Astrocyte (in vitro differentiated cells and primary cell): ENCODE data around the gene C3orf20. TPM values are rescaled to one million over a fixed set of nuclear protein-coding genes. Genes with fewer than 3 reads are reported as not detected.

Source experiments
- DNase-seq: peaks from one replicate; pipeline ENCODE4 v3.0.0-alpha.2; 2010; ENCODE audit warnings: low read depth
- FAIRE-seq: peaks from 2 replicates; lab custom pipeline; 2011; peaks lifted over from hg19 to GRCh38; lab: Jason Lieb, UNC
- H2AFZ ChIP-seq: 2 replicates; pipeline ENCODE4 v1.6.0; 2012; ENCODE audit warnings: low read depth, low read length, inconsistent platforms
- H3K27ac ChIP-seq: 2 replicates; pipeline ENCODE4 v1.5.1; 2011; ENCODE audit warnings: low read depth, low read length, inconsistent platforms
- H3K27me3 ChIP-seq: 2 replicates; pipeline ENCODE4 v1.6.0; 2011; ENCODE audit warnings: low read length, inconsistent platforms; ENCODE audit not compliant: insufficient read depth
- H3K36me3 ChIP-seq: 2 replicates; pipeline ENCODE4 v1.5.1; 2011; ENCODE audit warnings: low read length, inconsistent platforms; ENCODE audit not compliant: insufficient read depth
- H3K4me1 ChIP-seq: 2 replicates; pipeline ENCODE4 v1.5.1; 2011; ENCODE audit warnings: low read length, inconsistent platforms; ENCODE audit not compliant: insufficient read depth
- H3K4me2 ChIP-seq: 2 replicates; pipeline ENCODE4 v1.6.0; 2012; ENCODE audit warnings: low read length, inconsistent platforms
- H3K4me3 ChIP-seq: 2 replicates; pipeline ENCODE4 v1.5.1; 2011; ENCODE audit warnings: low read depth, mild to moderate bottlenecking, low read length, inconsistent platforms; ENCODE audit not compliant: insufficient read depth
- H3K79me2 ChIP-seq: 2 replicates; pipeline ENCODE4 v1.6.0; 2012; ENCODE audit warnings: mild to moderate bottlenecking, low read length, inconsistent platforms; ENCODE audit not compliant: insufficient read depth
- H3K9ac ChIP-seq: 2 replicates; pipeline ENCODE4 v1.6.0; 2012; ENCODE audit warnings: mild to moderate bottlenecking, low read length, inconsistent platforms
- H3K9me3 ChIP-seq: 2 replicates; pipeline ENCODE4 v1.5.1; 2012; ENCODE audit warnings: low read depth, mild to moderate bottlenecking, low read length, inconsistent platforms; ENCODE audit not compliant: insufficient read depth
- H4K20me1 ChIP-seq: 2 replicates; pipeline ENCODE4 v1.6.0; 2012; ENCODE audit warnings: low read length, inconsistent platforms; ENCODE audit not compliant: insufficient read depth
- H3K27ac Mint-ChIP-seq: one replicate; pipeline ENCODE4 v1.8.0; 2021; ENCODE audit warnings: mild to moderate bottlenecking, mixed read lengths; ENCODE audit not compliant: unreplicated experiment
- H3K27me3 Mint-ChIP-seq: one replicate; pipeline ENCODE4 v1.8.0; 2021; ENCODE audit warnings: low read depth, mixed read lengths; ENCODE audit not compliant: unreplicated experiment
- H3K36me3 Mint-ChIP-seq: one replicate; pipeline ENCODE4 v1.8.0; 2021; ENCODE audit warnings: low read depth, mixed read lengths; ENCODE audit not compliant: unreplicated experiment
- H3K4me1 Mint-ChIP-seq: one replicate; pipeline ENCODE4 v1.8.0; 2021; ENCODE audit warnings: low read depth, mixed read lengths; ENCODE audit not compliant: unreplicated experiment
- H3K4me3 Mint-ChIP-seq: one replicate; pipeline ENCODE4 v1.8.0; 2021; ENCODE audit warnings: mild to moderate bottlenecking, moderate library complexity, mixed read lengths; ENCODE audit not compliant: unreplicated experiment
- H3K9me3 Mint-ChIP-seq: one replicate; pipeline ENCODE4 v1.8.0; 2021; ENCODE audit warnings: mild to moderate bottlenecking, mixed read lengths; ENCODE audit not compliant: unreplicated experiment
- EZH2 ChIP-seq: IDR thresholded peaks from 2 replicates; pipeline ENCODE4 v1.6.1; 2012; ENCODE audit warnings: mild to moderate bottlenecking, low read length, inconsistent platforms; ENCODE audit not compliant: insufficient read depth
- total RNA-seq: library from RNA; stranded (reverse); gene quantifications from 2 replicates; pipeline ENCODE4 v1.2.1, GENCODE V29; 2021
- TF ChIP-seq, protein P1 (sequence below): IDR thresholded peaks from 2 replicates; pipeline ENCODE4 v1.5.1; 2011; ENCODE audit warnings: low read depth, mild to moderate bottlenecking, inconsistent platforms, low read length, moderate library complexity; ENCODE audit not compliant: insufficient read depth

Gene C3orf20
- total RNA-seq, 1 donor from 2014 or later = 0.16 TPM

DNA sequence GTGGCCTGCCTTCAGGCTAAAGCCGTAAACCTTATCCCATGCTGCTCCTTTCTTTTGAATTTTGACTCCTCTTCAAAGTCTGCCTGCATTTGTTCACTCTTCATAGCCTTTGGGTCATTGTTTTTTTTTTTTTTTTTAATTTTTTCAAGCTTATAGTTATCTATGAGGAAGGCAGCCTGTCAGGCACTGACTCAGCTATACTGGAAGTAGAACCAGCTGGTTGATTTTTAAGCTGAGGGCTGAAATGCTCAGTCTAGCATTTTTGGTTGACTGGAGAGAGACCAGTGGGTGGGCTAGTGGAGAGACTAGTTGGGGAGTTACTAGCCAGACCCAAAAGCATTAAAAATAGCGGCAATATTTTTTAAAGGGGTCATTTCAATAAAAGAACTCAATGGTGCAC is 44.1 kb downstream of the C3orf20 start:
- Histone ChIP-seq H3K27ac (no peak overlapping the region), H4K20me1 (no peaks in the 10 kb centered on the region), H3K27me3 (no peaks in the 10 kb centered on the region), H3K9me3 (no peaks in the 10 kb centered on the region), H3K9ac (no peak overlapping the region), H3K4me3 (no peak overlapping the region), H3K4me2 (no peak overlapping the region), H3K4me1 (no peaks in the 10 kb centered on the region), H3K36me3 (no peaks in the 10 kb centered on the region), H2AFZ (no peak overlapping the region), H3K79me2 (no peaks in the 10 kb centered on the region)
- TF ChIP-seq, protein P1, sequence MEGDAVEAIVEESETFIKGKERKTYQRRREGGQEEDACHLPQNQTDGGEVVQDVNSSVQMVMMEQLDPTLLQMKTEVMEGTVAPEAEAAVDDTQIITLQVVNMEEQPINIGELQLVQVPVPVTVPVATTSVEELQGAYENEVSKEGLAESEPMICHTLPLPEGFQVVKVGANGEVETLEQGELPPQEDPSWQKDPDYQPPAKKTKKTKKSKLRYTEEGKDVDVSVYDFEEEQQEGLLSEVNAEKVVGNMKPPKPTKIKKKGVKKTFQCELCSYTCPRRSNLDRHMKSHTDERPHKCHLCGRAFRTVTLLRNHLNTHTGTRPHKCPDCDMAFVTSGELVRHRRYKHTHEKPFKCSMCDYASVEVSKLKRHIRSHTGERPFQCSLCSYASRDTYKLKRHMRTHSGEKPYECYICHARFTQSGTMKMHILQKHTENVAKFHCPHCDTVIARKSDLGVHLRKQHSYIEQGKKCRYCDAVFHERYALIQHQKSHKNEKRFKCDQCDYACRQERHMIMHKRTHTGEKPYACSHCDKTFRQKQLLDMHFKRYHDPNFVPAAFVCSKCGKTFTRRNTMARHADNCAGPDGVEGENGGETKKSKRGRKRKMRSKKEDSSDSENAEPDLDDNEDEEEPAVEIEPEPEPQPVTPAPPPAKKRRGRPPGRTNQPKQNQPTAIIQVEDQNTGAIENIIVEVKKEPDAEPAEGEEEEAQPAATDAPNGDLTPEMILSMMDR = no peak
- TF ChIP-seq EZH2 = no peak
- Mint-ChIP-seq H3K27ac (no peak overlapping the region), H3K36me3 (peaks cover 9% of the 10 kb centered on the region), H3K9me3 (no peaks in the 10 kb centered on the region), H3K4me3 (no peak overlapping the region), H3K4me1 (peaks cover 16% of the 10 kb centered on the region), H3K27me3 (peaks cover 6% of the 10 kb centered on the region)
- no peak for FAIRE-seq
- no peak for DNase-seq

DNA sequence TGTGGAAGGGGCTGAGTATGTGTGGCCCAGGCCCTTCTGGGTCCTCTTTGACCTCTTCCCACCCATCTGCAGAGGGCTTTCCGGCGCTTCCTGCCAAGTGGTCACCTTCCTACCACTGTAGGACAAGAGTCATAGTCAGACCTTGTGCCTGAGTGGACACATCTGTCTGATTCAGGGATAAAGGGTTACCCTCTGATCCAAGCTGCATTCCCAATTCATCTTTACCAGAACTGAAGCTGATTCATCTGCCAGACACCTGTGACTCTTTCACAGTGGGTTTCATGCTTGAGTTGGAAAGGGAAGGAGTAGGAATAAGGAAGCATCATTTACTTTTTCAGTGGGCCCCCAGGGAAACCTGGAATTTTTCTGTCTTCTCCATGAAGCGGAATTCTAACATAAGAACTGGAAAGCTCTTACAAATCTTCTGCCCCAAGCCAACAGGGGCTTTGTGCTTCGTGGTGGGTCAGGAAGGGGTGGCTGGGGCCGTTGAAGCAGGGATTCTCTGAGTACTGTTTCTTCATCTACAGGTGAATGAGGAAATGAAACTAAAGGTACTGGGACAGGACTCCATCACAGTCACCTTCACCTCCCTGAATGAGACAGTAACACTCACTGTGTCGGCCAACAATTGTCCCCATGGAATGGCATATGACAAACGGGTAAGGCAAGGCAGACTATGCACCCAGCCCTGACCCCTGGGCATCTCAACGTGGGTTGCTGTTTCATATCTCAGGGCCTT is 46.4 kb downstream of the C3orf20 start:
- Mint-ChIP-seq H3K4me1 (peaks cover 29% of the 10 kb centered on the region), H3K36me3 (peaks cover 11% of the 10 kb centered on the region), H3K27me3 (peaks cover 6% of the 10 kb centered on the region), H3K4me3 (no peak overlapping the region), H3K9me3 (no peaks in the 10 kb centered on the region), H3K27ac (no peak overlapping the region)
- Histone ChIP-seq H3K27me3 (no peaks in the 10 kb centered on the region), H3K4me1 (no peaks in the 10 kb centered on the region), H4K20me1 (no peaks in the 10 kb centered on the region), H3K79me2 (no peaks in the 10 kb centered on the region), H3K4me2 (no peak overlapping the region), H3K4me3 (no peak overlapping the region), H2AFZ (no peak overlapping the region), H3K36me3 (no peaks in the 10 kb centered on the region), H3K27ac (no peak overlapping the region), H3K9me3 (no peaks in the 10 kb centered on the region), H3K9ac (no peak overlapping the region)
- no peak for FAIRE-seq
- DNase-seq = no peak
- TF ChIP-seq, protein P1 = no peak

DNA sequence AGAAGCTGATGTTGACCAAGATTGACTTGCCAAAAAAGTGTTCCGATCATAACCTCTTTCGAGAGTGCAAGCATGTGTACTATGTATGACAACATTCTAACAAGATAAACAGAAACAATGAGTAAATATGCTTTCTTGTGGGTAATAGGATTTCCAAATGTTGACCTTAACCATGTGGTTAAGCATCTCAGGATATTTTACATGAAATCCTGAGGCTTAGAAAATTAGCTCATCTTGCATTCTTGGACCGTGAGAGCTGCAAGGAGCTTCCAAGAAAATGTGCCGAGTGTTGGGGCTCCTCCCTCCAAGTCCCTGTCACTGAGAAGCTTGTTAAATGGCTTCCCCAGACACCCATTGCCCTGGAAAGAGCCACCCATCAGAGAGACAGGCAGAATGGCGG is 50.1 kb downstream of the C3orf20 start:
- Mint-ChIP-seq H3K36me3 (peaks cover 11% of the 10 kb centered on the region), H3K27ac (peak overlapping the region; percentile 26), H3K4me1 (peaks cover 15% of the 10 kb centered on the region), H3K9me3 (peaks cover 2% of the 10 kb centered on the region), H3K4me3 (no peak overlapping the region), H3K27me3 (peaks cover 9% of the 10 kb centered on the region)
- DNase-seq = peak; percentile 13
- FAIRE-seq = no peak
- Histone ChIP-seq H3K9ac (no peak overlapping the region), H3K27ac (no peak overlapping the region), H3K79me2 (no peaks in the 10 kb centered on the region), H4K20me1 (no peaks in the 10 kb centered on the region), H3K9me3 (no peaks in the 10 kb centered on the region), H3K36me3 (no peaks in the 10 kb centered on the region), H3K4me1 (no peaks in the 10 kb centered on the region), H2AFZ (no peak overlapping the region), H3K4me3 (no peak overlapping the region), H3K27me3 (no peaks in the 10 kb centered on the region), H3K4me2 (no peak overlapping the region)
- TF ChIP-seq, protein P1 = no peak
- no peak for TF ChIP-seq EZH2
